Peyer's patch (tissue), 4 donors: ENCODE measurements around the gene SCP2.

Source experiments
- CTCF ChIP-seq, 6 experiments: fragments of 450-650 bp in 4 of 6; fragments of 200-600 bp in 2 of 6; sonication (generic) in 1 of 6; IDR thresholded peaks; one replicate each; pipeline ENCODE4 v1.5.1; 2017 to 2019; ENCODE audit warnings: antibody characterized with exemption in 6 of 6, mild to moderate bottlenecking in 3 of 6, moderate library complexity in 1 of 6
- POLR2A ChIP-seq, 2 donors: fragments of 450-650 bp; IDR thresholded peaks; one replicate each; pipeline ENCODE4 v1.5.1; 2017; ENCODE audit warnings: antibody characterized with exemption in 2 of 2, mild to moderate bottlenecking in 2 of 2, moderate library complexity in 2 of 2

GRCh38 chr1:53081384-53082066 is 154.4 kb downstream of the SCP2 start:
- TF ChIP-seq CTCF (IDR thresholded peaks at IDR 0.05) (no peak), POLR2A (IDR thresholded peaks at IDR 0.05) (no peak)
